Liver (tissue), 9 donors: Measurements from ENCODE around the gene GTPBP3. TPM values are rescaled to one million over a fixed set of nuclear protein-coding genes. Genes with fewer than 3 reads are reported as not detected.

ENCODE experiments used
- DNase-seq: peaks from one replicate; pipeline ENCODE4 v3.0.0-alpha.2; 2017; ENCODE audit warnings: low spot score
- H3K27ac ChIP-seq, 2 donors: one replicate each; pipeline ENCODE4 v1.7.0; 2013; ENCODE audit warnings: inconsistent platforms in 2 of 2, low read length in 2 of 2, control low read depth in 1 of 2, low read depth in 1 of 2, mild to moderate bottlenecking in 1 of 2
- H3K27me3 ChIP-seq, 4 donors: one replicate each; pipeline versions ENCODE4 v1.6.1 to v1.7.0; 2013; ENCODE audit warnings: low read length in 3 of 4, inconsistent platforms in 1 of 4, mild to moderate bottlenecking in 1 of 4, moderate library complexity in 1 of 4; ENCODE audit not compliant: control insufficient read depth in 4 of 4, insufficient read depth in 4 of 4
- H3K36me3 ChIP-seq, 4 donors: one replicate each; pipeline versions ENCODE4 v1.6.1 to v1.7.0; 2013; ENCODE audit warnings: low read length in 3 of 4, mild to moderate bottlenecking in 3 of 4, low read depth in 1 of 4, moderate library complexity in 1 of 4; ENCODE audit not compliant: control insufficient read depth in 4 of 4, insufficient read depth in 3 of 4
- H3K4me1 ChIP-seq, 4 donors: one replicate each; pipeline versions ENCODE4 v1.6.1 to v1.7.0; 2013; ENCODE audit warnings: low read length in 3 of 4, mild to moderate bottlenecking in 3 of 4, moderate library complexity in 1 of 4; ENCODE audit not compliant: control insufficient read depth in 4 of 4, insufficient read depth in 4 of 4
- H3K4me3 ChIP-seq, 3 donors: one replicate each; pipeline versions ENCODE4 v1.6.1 to v1.7.0; 2013; ENCODE audit warnings: low read length in 3 of 3, control low read depth in 1 of 3, low read depth in 1 of 3, mild to moderate bottlenecking in 1 of 3
- H3K9ac ChIP-seq, 2 donors: one replicate each; pipeline ENCODE4 v1.7.0; 2013; ENCODE audit warnings: low read length in 2 of 2, mild to moderate bottlenecking in 2 of 2, moderate library complexity in 2 of 2, control low read depth in 1 of 2, low read depth in 1 of 2
- H3K9me3 ChIP-seq, 4 donors: one replicate each; pipeline versions ENCODE4 v1.6.1 to v1.7.0; 2013; ENCODE audit warnings: low read length in 3 of 4; ENCODE audit not compliant: control insufficient read depth in 4 of 4
- ATF3 ChIP-seq: IDR thresholded peaks from 2 replicates; pipeline ENCODE4 v1.6.1; 2016; ENCODE audit warnings: antibody characterized with exemption
- EGR1 ChIP-seq, 2 donors: IDR thresholded peaks; 2 replicates each; pipeline ENCODE4 v1.6.1; 2016 to 2018; ENCODE audit warnings: antibody characterized with exemption in 2 of 2, low read depth in 2 of 2
- FOXA1 ChIP-seq: IDR thresholded peaks from 2 replicates; pipeline ENCODE4 v1.6.1; 2016; ENCODE audit warnings: antibody characterized with exemption
- GABPA ChIP-seq, 2 donors: IDR thresholded peaks in 1 of 2; conservative IDR thresholded peaks in 1 of 2; 2 replicates each; pipeline ENCODE4 v1.6.1; 2016; ENCODE audit warnings: antibody characterized with exemption in 2 of 2, mild to moderate bottlenecking in 1 of 2, moderate library complexity in 1 of 2
- HNF4G ChIP-seq: IDR thresholded peaks from 2 replicates; pipeline ENCODE4 v1.6.1; 2016; ENCODE audit warnings: antibody characterized with exemption
- JUND ChIP-seq, 2 donors: IDR thresholded peaks; 2 replicates each; pipeline ENCODE4 v1.6.1; 2016; ENCODE audit warnings: antibody characterized with exemption in 2 of 2
- MAX ChIP-seq: IDR thresholded peaks from 2 replicates; pipeline ENCODE4 v1.6.1; 2016; ENCODE audit warnings: antibody characterized with exemption
- NR2F2 ChIP-seq: IDR thresholded peaks from 2 replicates; pipeline ENCODE4 v1.6.1; 2016; ENCODE audit warnings: antibody characterized with exemption
- RAD21 ChIP-seq, 2 donors: IDR thresholded peaks; 2 replicates each; pipeline ENCODE4 v1.6.1; 2016; ENCODE audit warnings: antibody characterized with exemption in 2 of 2, mild to moderate bottlenecking in 2 of 2
- REST ChIP-seq: IDR thresholded peaks from 2 replicates; pipeline ENCODE4 v1.6.1; 2016; ENCODE audit warnings: antibody characterized with exemption, mild to moderate bottlenecking
- RXRA ChIP-seq, 2 donors: IDR thresholded peaks; 2 replicates each; pipeline ENCODE4 v1.6.1; 2017 to 2018; ENCODE audit warnings: antibody characterized with exemption in 2 of 2, mild to moderate bottlenecking in 1 of 2
- SP1 ChIP-seq: IDR thresholded peaks from 2 replicates; pipeline ENCODE4 v1.6.1; 2018; ENCODE audit warnings: antibody characterized with exemption, mild to moderate bottlenecking
- TAF1 ChIP-seq: conservative IDR thresholded peaks from 2 replicates; pipeline ENCODE4 v1.6.1; 2016; ENCODE audit warnings: antibody characterized with exemption, mild to moderate bottlenecking
- YY1 ChIP-seq: IDR thresholded peaks from 2 replicates; pipeline ENCODE4 v1.6.1; 2016; ENCODE audit warnings: antibody characterized with exemption, mild to moderate bottlenecking
- whole genome bisulfite sequencing: extraction: QIAGEN DNeasy Blood & Tissue Kit; methylation state at CpG from one replicate; pipeline ENCODE4 v1.1.7; 2013; 5-methylcytosine and 5-hydroxymethylcytosine counted together
- polyA plus RNA-seq, 2 donors: library from polyadenylated mRNA; stranded (reverse) in 1 of 2; unstranded in 1 of 2; fragments of 200-250 nt in 1 of 2; fragments of >200 nt in 1 of 2; fragmentation: Nextera tagmentation in 1 of 2; extraction: Ambion mirVana in 1 of 2; gene quantifications; one replicate each; pipeline versions ENCODE4 v1.2.1 to v1.2.3, GENCODE V29; 2013 to 2015
- total RNA-seq, 2 donors: library from RNA; depleted of rRNA; stranded (reverse); fragments of >200 nt; gene quantifications; one replicate each; pipeline ENCODE4 v1.2.3, GENCODE V29; 2014
- TF ChIP-seq, protein P1 (sequence below): fragments of 150-350 bp; IDR thresholded peaks from 2 replicates; pipeline ENCODE4 v1.5.1; 2017; ENCODE audit warnings: improper control_type of control experiment, low read depth, low read length; ENCODE audit not compliant: missing input control
- donor health status: healthy.
- donor health status: healthy.
- donor health status: healthy.
- donor health status: healthy.
- donor health status: healthy.

GTPBP3 gene
- total and polyA plus RNA-seq, 4 donors, result 4.9 to 15.5 (median 9.6) TPM

DNA sequence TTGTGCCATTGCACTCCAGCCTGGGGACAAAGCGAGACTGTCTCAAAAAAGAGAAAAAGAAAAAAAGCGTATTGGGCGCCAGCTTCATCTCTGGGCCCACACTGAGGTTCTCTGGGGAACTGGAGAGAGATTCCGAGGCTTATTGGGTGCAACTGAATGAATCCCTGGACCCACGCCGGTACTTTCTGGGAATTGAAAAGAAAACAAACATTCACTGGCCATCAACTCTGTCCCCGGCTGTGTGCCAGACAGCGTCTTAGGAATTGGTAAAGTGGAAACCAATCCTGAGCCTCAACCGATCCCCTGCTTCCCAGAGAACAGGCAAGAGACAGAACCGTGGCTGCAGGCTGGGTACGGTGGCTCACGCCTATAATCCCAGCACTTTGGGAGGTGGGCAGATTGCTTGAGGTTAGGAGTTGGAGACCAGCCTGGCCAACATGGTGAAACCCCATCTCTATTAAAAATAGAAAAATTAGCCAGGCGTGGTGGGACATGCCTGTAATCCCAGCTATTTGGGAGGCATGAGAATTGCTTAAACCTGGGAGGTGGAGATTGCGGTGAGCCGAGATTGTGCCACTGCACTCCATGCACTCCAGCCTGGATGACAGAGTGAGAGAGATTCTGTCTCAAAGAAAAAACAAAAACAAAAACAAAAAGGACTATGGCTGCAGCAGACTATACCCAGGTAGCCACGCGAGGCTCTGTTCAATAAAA, 11.3 kb upstream of the GTPBP3 start (continued):
- TF ChIP-seq REST (no peak), RAD21 (IDR thresholded peaks at IDR 0.05) (no peak), RXRA (IDR thresholded peaks at IDR 0.05) (peak; percentile 14 to 34), HNF4G (no peak), GABPA (IDR thresholded peaks at IDR 0.05 in 1 of 2, conservative IDR thresholded peaks at IDR 0.05 in 1 of 2) (no peak), MAX (no peak), ATF3 (no peak), SP1 (no peak)

DNA sequence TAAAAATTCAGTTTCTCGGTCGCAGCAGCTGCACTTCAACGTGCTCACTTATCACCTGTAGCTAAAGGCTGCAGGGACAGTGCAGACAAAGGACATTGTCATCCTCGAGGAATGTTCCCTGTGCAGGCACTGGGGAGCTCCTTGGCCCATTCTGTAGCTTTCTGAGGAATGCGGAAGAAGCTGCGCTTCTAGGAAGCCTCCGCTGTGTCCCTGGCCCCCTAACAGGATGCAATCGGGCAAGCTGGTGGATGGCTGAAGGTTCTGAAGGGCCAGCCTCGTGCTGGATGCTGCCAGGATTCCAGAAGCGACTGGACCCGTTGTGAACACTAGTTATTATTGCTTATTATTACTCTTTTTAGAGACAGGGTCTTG, 10.8 kb upstream of the GTPBP3 start:
- H3K9me3 ChIP-seq, result no peaks in the 10 kb centered on the region
- H3K4me1 ChIP-seq, result peaks cover 12 to 23% (median 14%) of the 10 kb centered on the region in 4 donors
- DNase-seq, result no peak
- 94% methylated on average over 11 of the region's 11 CpGs for WGBS
- no peaks in the 10 kb centered on the region for H3K27me3 ChIP-seq
- no peak overlapping the region for H3K9ac ChIP-seq
- TF ChIP-seq, protein P1, sequence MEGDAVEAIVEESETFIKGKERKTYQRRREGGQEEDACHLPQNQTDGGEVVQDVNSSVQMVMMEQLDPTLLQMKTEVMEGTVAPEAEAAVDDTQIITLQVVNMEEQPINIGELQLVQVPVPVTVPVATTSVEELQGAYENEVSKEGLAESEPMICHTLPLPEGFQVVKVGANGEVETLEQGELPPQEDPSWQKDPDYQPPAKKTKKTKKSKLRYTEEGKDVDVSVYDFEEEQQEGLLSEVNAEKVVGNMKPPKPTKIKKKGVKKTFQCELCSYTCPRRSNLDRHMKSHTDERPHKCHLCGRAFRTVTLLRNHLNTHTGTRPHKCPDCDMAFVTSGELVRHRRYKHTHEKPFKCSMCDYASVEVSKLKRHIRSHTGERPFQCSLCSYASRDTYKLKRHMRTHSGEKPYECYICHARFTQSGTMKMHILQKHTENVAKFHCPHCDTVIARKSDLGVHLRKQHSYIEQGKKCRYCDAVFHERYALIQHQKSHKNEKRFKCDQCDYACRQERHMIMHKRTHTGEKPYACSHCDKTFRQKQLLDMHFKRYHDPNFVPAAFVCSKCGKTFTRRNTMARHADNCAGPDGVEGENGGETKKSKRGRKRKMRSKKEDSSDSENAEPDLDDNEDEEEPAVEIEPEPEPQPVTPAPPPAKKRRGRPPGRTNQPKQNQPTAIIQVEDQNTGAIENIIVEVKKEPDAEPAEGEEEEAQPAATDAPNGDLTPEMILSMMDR, result no peak
- TF ChIP-seq YY1 (no peak), ATF3 (no peak), NR2F2 (no peak), GABPA (IDR thresholded peaks at IDR 0.05 in 1 of 2, conservative IDR thresholded peaks at IDR 0.05 in 1 of 2) (no peak), REST (no peak), MAX (no peak), EGR1 (IDR thresholded peaks at IDR 0.05; ENCODE audit: low read depth in 2 of 2) (no peak), RAD21 (IDR thresholded peaks at IDR 0.05) (no peak), JUND (IDR thresholded peaks at IDR 0.05) (no peak), SP1 (no peak), HNF4G (no peak), FOXA1 (no peak), TAF1 (no peak)
- H3K36me3 ChIP-seq, result peaks cover 0 to 5% (median 0%) of the 10 kb centered on the region in 4 donors
- H3K4me3 ChIP-seq, result no peak overlapping the region
- H3K27ac ChIP-seq, result no peak overlapping the region
